HEK293T (cell line): ENCODE results near the gene ATP11A.

Experiments
- ARNT ChIP-seq: fragments of 450-650 bp; IDR thresholded peaks from 2 replicates; pipeline ENCODE4 v1.6.1; 2017; ENCODE audit warnings: mild to moderate bottlenecking
- BHLHE40 ChIP-seq: fragments of 450-650 bp; IDR thresholded peaks from 2 replicates; pipeline ENCODE4 v1.6.1; 2016; ENCODE audit warnings: mild to moderate bottlenecking, moderate library complexity, borderline replicate concordance
- CTBP1 ChIP-seq: fragments of 450-650 bp; IDR thresholded peaks from 2 replicates; pipeline ENCODE4 v1.6.1; 2016; ENCODE audit warnings: borderline replicate concordance
- ELF4 ChIP-seq: fragments of 450-650 bp; IDR thresholded peaks from 2 replicates; pipeline ENCODE4 v1.6.1; 2017; ENCODE audit warnings: antibody characterized with exemption
- FOXA1 ChIP-seq: fragments of 450-650 bp; IDR thresholded peaks from 2 replicates; pipeline ENCODE4 v1.6.1; 2016; ENCODE audit warnings: mild to moderate bottlenecking
- FOXM1 ChIP-seq: fragments of 450-650 bp; IDR thresholded peaks from 2 replicates; pipeline ENCODE4 v1.6.1; 2017; ENCODE audit warnings: mild to moderate bottlenecking, borderline replicate concordance
- L3MBTL2 ChIP-seq: fragments of 450-650 bp; conservative IDR thresholded peaks from 2 replicates; pipeline ENCODE4 v1.6.1; 2016; ENCODE audit warnings: mild to moderate bottlenecking
- SP1 ChIP-seq: fragments of 450-650 bp; IDR thresholded peaks from 2 replicates; pipeline ENCODE4 v1.6.1; 2017
- SUZ12 ChIP-seq: fragments of 450-650 bp; IDR thresholded peaks from 2 replicates; pipeline ENCODE4 v1.6.1; 2016; ENCODE audit warnings: mild to moderate bottlenecking
- TARDBP ChIP-seq: fragments of 450-650 bp; IDR thresholded peaks from 2 replicates; pipeline ENCODE4 v1.6.1; 2016
- ZNF384 ChIP-seq: fragments of 450-650 bp; IDR thresholded peaks from 2 replicates; pipeline ENCODE4 v1.6.1; 2016
- TF ChIP-seq, protein P1 (sequence below): fragments of 450-650 bp; IDR thresholded peaks from 2 replicates; pipeline ENCODE4 v1.6.1; 2016

DNA sequence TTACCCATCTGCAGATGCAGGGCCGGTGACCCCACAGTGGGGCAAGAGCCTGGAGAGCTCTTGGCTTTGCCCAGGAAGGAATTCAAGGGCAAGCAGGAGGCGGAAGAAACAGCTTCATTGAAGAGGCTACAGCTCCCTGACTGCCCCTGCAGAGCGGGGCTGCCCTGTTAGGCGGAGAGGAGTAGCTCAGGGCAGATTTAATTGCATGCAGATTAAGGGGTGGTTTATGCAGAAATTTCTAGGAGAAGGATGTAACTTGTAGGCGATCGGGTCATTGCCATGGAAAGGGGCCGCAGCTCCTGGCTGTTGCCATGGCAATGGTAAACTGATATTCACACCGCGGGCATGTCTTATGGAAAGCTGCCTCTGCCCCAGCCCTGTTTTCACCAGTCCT is 94.1 kb downstream of the ATP11A start:
- no peak for TF ChIP-seq TARDBP
- no peak for TF ChIP-seq SUZ12
- no peak for TF ChIP-seq FOXM1
- TF ChIP-seq CTBP1 = no peak
- no peak for TF ChIP-seq ARNT
- TF ChIP-seq, protein P1, sequence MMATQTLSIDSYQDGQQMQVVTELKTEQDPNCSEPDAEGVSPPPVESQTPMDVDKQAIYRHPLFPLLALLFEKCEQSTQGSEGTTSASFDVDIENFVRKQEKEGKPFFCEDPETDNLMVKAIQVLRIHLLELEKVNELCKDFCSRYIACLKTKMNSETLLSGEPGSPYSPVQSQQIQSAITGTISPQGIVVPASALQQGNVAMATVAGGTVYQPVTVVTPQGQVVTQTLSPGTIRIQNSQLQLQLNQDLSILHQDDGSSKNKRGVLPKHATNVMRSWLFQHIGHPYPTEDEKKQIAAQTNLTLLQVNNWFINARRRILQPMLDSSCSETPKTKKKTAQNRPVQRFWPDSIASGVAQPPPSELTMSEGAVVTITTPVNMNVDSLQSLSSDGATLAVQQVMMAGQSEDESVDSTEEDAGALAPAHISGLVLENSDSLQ = no peak
- no peak for TF ChIP-seq L3MBTL2
- TF ChIP-seq ZNF384 = no peak
- no peak for TF ChIP-seq BHLHE40
- no peak for TF ChIP-seq FOXA1
- no peak for TF ChIP-seq ELF4
- no peak for TF ChIP-seq SP1
